Upper lobe of right lung (tissue), 1 donor: Measurements from ENCODE around the gene ARID4A. TPM values are rescaled to one million over a fixed set of nuclear protein-coding genes. Genes with fewer than 3 reads are reported as not detected.
"Not testable (repeated sequence)": the region's sequence is repeated elsewhere in the genome, so short reads cannot be mapped to it uniquely, and the experiment has no call there.

Experiments
- ATAC-seq: fragments of 200-7000 bp; cut with Tn5 transposase; one replicate; pipeline ENCODE4 v1.9.1; 2020; ENCODE audit warnings: mild to moderate bottlenecking, moderate library complexity
- DNase-seq: peaks from one replicate; pipeline ENCODE4 v3.0.0-alpha.2; 2020
- H3K27ac ChIP-seq: fragments of 200-600 bp; one replicate; pipeline ENCODE4 v1.8.0; 2022
- H3K27me3 ChIP-seq: fragments of 200-600 bp; one replicate; pipeline ENCODE4 v1.8.0; 2022; ENCODE audit warnings: mild to moderate bottlenecking
- H3K36me3 ChIP-seq: fragments of 200-600 bp; one replicate; pipeline ENCODE4 v1.8.0; 2022
- H3K4me1 ChIP-seq: fragments of 200-600 bp; one replicate; pipeline ENCODE4 v1.8.0; 2022
- H3K4me3 ChIP-seq: fragments of 200-600 bp; one replicate; pipeline ENCODE4 v1.8.0; 2022; ENCODE audit warnings: mild to moderate bottlenecking
- H3K9me3 ChIP-seq: fragments of 200-600 bp; one replicate; pipeline ENCODE4 v1.8.0; 2022
- CTCF ChIP-seq: fragments of 200-600 bp; IDR thresholded peaks from one replicate; pipeline ENCODE4 v1.8.0; 2022; ENCODE audit warnings: antibody characterized with exemption
- intact Hi-C: fragments of 100-400 bp; cut with DNase I; formaldehyde crosslinking; loops from one replicate; pipeline ENCODE4 v1.11.0; 2022
- total RNA-seq: library from RNA; stranded (reverse); fragmentation: NEBNext Ultra II Directional; extraction: Animal tissue kit (Norgen Biotek cat#: 25700); gene quantifications from one replicate; pipeline ENCODE4 v1.2.1, GENCODE V29; 2021
- donor health status: DM: no; HTN: yes; CAD: no; lungs with severe emphysema.

Gene ARID4A
- total RNA-seq, 1 donor from 2014 or later: 37.0 TPM

GRCh38 chr14:58331111-58331510 is 32.8 kb downstream of the ARID4A start:
- DNase-seq (no peak), ATAC-seq (peak; percentile 85)
- H3K27me3 ChIP-seq: no peaks in the 10 kb centered on the region
- intact Hi-C loops: no loop called here
- H3K27ac ChIP-seq: peak overlapping the region; percentile 80
- H3K9me3 ChIP-seq: no peaks in the 10 kb centered on the region
- peaks cover 13% of the 10 kb centered on the region for H3K4me1 ChIP-seq
- H3K36me3 ChIP-seq: peaks cover 60% of the 10 kb centered on the region
- no peak overlapping the region for H3K4me3 ChIP-seq
- TF ChIP-seq CTCF: no peak

- H3K27me3 ChIP-seq: no peaks in the 10 kb centered on the region
- TF ChIP-seq CTCF: no peak
- H3K4me3 ChIP-seq: no peak overlapping the region
- H3K4me1 ChIP-seq: peaks cover 13% of the 10 kb centered on the region
- DNase-seq: no peak
- H3K27ac ChIP-seq: no peak overlapping the region
- no peak for ATAC-seq
- intact Hi-C loops: no loop called here
- peaks cover 58% of the 10 kb centered on the region for H3K36me3 ChIP-seq
- H3K9me3 ChIP-seq: no peaks in the 10 kb centered on the region
Observed at GRCh38 chr14:58332561-58332960, 34.2 kb downstream of the ARID4A start.

GRCh38 chr14:58339666-58340065 is 41.3 kb downstream of the ARID4A start:
- H3K27me3 ChIP-seq, ATAC-seq, H3K4me3 ChIP-seq, H3K4me1 ChIP-seq, intact Hi-C loops, H3K9me3 ChIP-seq, H3K27ac ChIP-seq, DNase-seq: not testable (repeated sequence)
- H3K36me3 ChIP-seq: peaks cover 66% of the 10 kb centered on the region

- no peaks in the 10 kb centered on the region for H3K4me1 ChIP-seq
- no peak overlapping the region for H3K27ac ChIP-seq
- no peak for TF ChIP-seq CTCF
- DNase-seq (no peak), ATAC-seq (no peak)
- peaks cover 68% of the 10 kb centered on the region for H3K36me3 ChIP-seq
- intact Hi-C loops: no loop called here
- H3K9me3 ChIP-seq: no peaks in the 10 kb centered on the region
- H3K4me3 ChIP-seq: no peak overlapping the region
- no peaks in the 10 kb centered on the region for H3K27me3 ChIP-seq
Observed at GRCh38 chr14:58341152-58341748, 42.9 kb downstream of the ARID4A start.

GRCh38 chr14:58343535-58343934 is 45.2 kb downstream of the ARID4A start:
- H3K4me1 ChIP-seq, H3K27ac ChIP-seq, H3K27me3 ChIP-seq, DNase-seq, intact Hi-C loops, ATAC-seq, H3K9me3 ChIP-seq, H3K4me3 ChIP-seq: not testable (repeated sequence)
- H3K36me3 ChIP-seq: peaks cover 70% of the 10 kb centered on the region

- ATAC-seq: no peak
- Histone ChIP-seq H3K9me3 (no peaks in the 10 kb centered on the region), H3K4me3 (peak overlapping the region; percentile 27), H3K27me3 (no peaks in the 10 kb centered on the region), H3K36me3 (peaks cover 67% of the 10 kb centered on the region), H3K4me1 (peaks cover 6% of the 10 kb centered on the region), H3K27ac (peak overlapping the region; percentile 9)
- TF ChIP-seq CTCF: no peak
- no peak for DNase-seq
- intact Hi-C loops: no loop called here
Observed at GRCh38 chr14:58353516-58354299, 55.4 kb downstream of the ARID4A start.
